H9 (cell line): ENCODE measurements around the gene GAR1. TPM values are rescaled to one million over a fixed set of nuclear protein-coding genes. Genes with fewer than 3 reads are reported as not detected.
"Not testable (repeated sequence)": the region's sequence is repeated elsewhere in the genome, so short reads cannot be mapped to it uniquely, and the experiment has no call there.

Experiments used
- DNase-seq: peaks from one replicate; pipeline ENCODE4 v3.0.0-alpha.2; 2017
- H2AFZ ChIP-seq: one replicate; pipeline ENCODE4 v1.6.1; 2013; ENCODE audit warnings: mild to moderate bottlenecking, low read length, control low read depth, moderate library complexity
- H2AK5ac ChIP-seq: 2 replicates; pipeline ENCODE4 v1.6.1; 2013; ENCODE audit warnings: low read length, control low read depth, mixed read lengths; ENCODE audit not compliant: insufficient read length
- H2BK120ac ChIP-seq: one replicate; pipeline ENCODE4 v1.6.1; 2013; ENCODE audit warnings: low read depth, mild to moderate bottlenecking, low read length, control low read depth, inconsistent platforms; ENCODE audit not compliant: poor library complexity, severe bottlenecking
- H2BK12ac ChIP-seq: 2 replicates; pipeline ENCODE4 v1.6.1; 2013; ENCODE audit warnings: low read length, control low read depth, mixed read lengths, low read depth; ENCODE audit not compliant: insufficient read length
- H2BK15ac ChIP-seq: 2 replicates; pipeline ENCODE4 v1.6.1; 2013; ENCODE audit warnings: low read depth, low read length, control low read depth
- H2BK20ac ChIP-seq: one replicate; pipeline ENCODE4 v1.6.1; 2013; ENCODE audit warnings: low read depth, mild to moderate bottlenecking, low read length, control low read depth, inconsistent platforms; ENCODE audit not compliant: poor library complexity, severe bottlenecking
- H2BK5ac ChIP-seq: 2 replicates; pipeline ENCODE4 v1.6.1; 2013; ENCODE audit warnings: low read length, control low read depth, mixed read lengths; ENCODE audit not compliant: insufficient read length
- H3K14ac ChIP-seq: 2 replicates; pipeline ENCODE4 v1.6.1; 2013; ENCODE audit warnings: low read length, control low read depth; ENCODE audit not compliant: insufficient read depth
- H3K18ac ChIP-seq: 2 replicates; pipeline ENCODE4 v1.6.1; 2013; ENCODE audit warnings: low read depth, mild to moderate bottlenecking, mixed read lengths, low read length, control low read depth; ENCODE audit not compliant: insufficient read length
- H3K23ac ChIP-seq: 2 replicates; pipeline ENCODE4 v1.6.1; 2013; ENCODE audit warnings: low read length, control low read depth, mixed read lengths, low read depth; ENCODE audit not compliant: insufficient read length
- H3K23me2 ChIP-seq: 2 replicates; pipeline ENCODE4 v1.6.1; 2013; ENCODE audit warnings: low read depth, mild to moderate bottlenecking, mixed read lengths, low read length, control low read depth; ENCODE audit not compliant: insufficient read length, poor library complexity, severe bottlenecking
- H3K27ac ChIP-seq: 2 replicates; pipeline ENCODE4 v1.5.1; 2013; ENCODE audit warnings: low read length, control low read depth, mixed read lengths, low read depth; ENCODE audit not compliant: insufficient read length
- H3K27me3 ChIP-seq: 2 replicates; pipeline ENCODE4 v1.6.1; 2013; ENCODE audit warnings: low read length, control low read depth, inconsistent platforms; ENCODE audit not compliant: insufficient read depth
- H3K4ac ChIP-seq: 2 replicates; pipeline ENCODE4 v1.6.1; 2013; ENCODE audit warnings: low read depth, mild to moderate bottlenecking, control low read depth, inconsistent platforms, low read length, moderate library complexity
- H3K4me1 ChIP-seq: 2 replicates; pipeline ENCODE4 v1.6.1; 2013; ENCODE audit warnings: low read length, control low read depth, inconsistent platforms; ENCODE audit not compliant: insufficient read depth
- H3K4me2 ChIP-seq: 2 replicates; pipeline ENCODE4 v1.6.1; 2013; ENCODE audit warnings: low read length, control low read depth, mixed read lengths; ENCODE audit not compliant: insufficient read length, insufficient read depth
- H3K56ac ChIP-seq: 2 replicates; pipeline ENCODE4 v1.6.1; 2013; ENCODE audit warnings: low read depth, mild to moderate bottlenecking, mixed read lengths, low read length, control low read depth; ENCODE audit not compliant: insufficient read length
- H3K79me1 ChIP-seq: 2 replicates; pipeline ENCODE4 v1.6.1; 2013; ENCODE audit warnings: low read depth, mild to moderate bottlenecking, moderate library complexity, low read length, control low read depth, inconsistent platforms; ENCODE audit not compliant: insufficient read depth, poor library complexity, severe bottlenecking
- H3K79me2 ChIP-seq: 2 replicates; pipeline ENCODE4 v1.6.1; 2013; ENCODE audit warnings: low read length, control low read depth, inconsistent platforms; ENCODE audit not compliant: insufficient read depth
- H3K9ac ChIP-seq: 2 replicates; pipeline ENCODE4 v1.6.1; 2013; ENCODE audit warnings: low read length, control low read depth, mixed read lengths; ENCODE audit not compliant: insufficient read length; ENCODE audit errors: extremely low read depth
- H3K9me3 ChIP-seq: one replicate; pipeline ENCODE4 v1.6.1; 2013; ENCODE audit warnings: low read depth, low read length, inconsistent platforms; ENCODE audit not compliant: control insufficient read depth
- H3T11ph ChIP-seq: one replicate; pipeline ENCODE4 v1.6.1; 2013; ENCODE audit warnings: mild to moderate bottlenecking, low read length, control low read depth, inconsistent platforms
- H4K20me1 ChIP-seq: one replicate; pipeline ENCODE4 v1.6.1; 2013; ENCODE audit not compliant: control insufficient read depth, insufficient read length, insufficient read depth
- H4K5ac ChIP-seq: 2 replicates; pipeline ENCODE4 v1.6.1; 2013; ENCODE audit warnings: low read depth, mild to moderate bottlenecking, mixed read lengths, low read length, control low read depth; ENCODE audit not compliant: insufficient read length
- H4K8ac ChIP-seq: replicated peaks from 2 replicates; pipeline ENCODE4 v1.6.1; 2013; ENCODE audit warnings: low read length, control low read depth, mixed read lengths, low read depth; ENCODE audit not compliant: insufficient read length
- H4K91ac ChIP-seq: 2 replicates; pipeline ENCODE4 v1.6.1; 2013; ENCODE audit warnings: low read depth, mild to moderate bottlenecking, moderate library complexity, mixed read lengths, low read length, control low read depth; ENCODE audit not compliant: insufficient read length
- H3K27ac Mint-ChIP-seq, 3 experiments: 2 replicates in 2 of 3; 3 replicates in 1 of 3; pipeline ENCODE4 v1.8.0; 2020 to 2021; ENCODE audit warnings: mixed read lengths in 3 of 3, mild to moderate bottlenecking in 1 of 3, moderate library complexity in 1 of 3
- H3K27me3 Mint-ChIP-seq: 2 replicates; pipeline ENCODE4 v1.8.0; 2021; ENCODE audit warnings: low read depth, mild to moderate bottlenecking, moderate library complexity, mixed read lengths
- H3K36me3 Mint-ChIP-seq, 3 experiments: 2 replicates in 2 of 3; 3 replicates in 1 of 3; pipeline ENCODE4 v1.8.0; 2020 to 2021; ENCODE audit warnings: low read depth in 3 of 3, mixed read lengths in 3 of 3; ENCODE audit not compliant: insufficient read depth in 1 of 3
- H3K4me1 Mint-ChIP-seq, 2 experiments: 2 replicates each; pipeline ENCODE4 v1.8.0; 2020; ENCODE audit warnings: mixed read lengths in 2 of 2
- H3K4me3 Mint-ChIP-seq, 2 experiments: 2 replicates in 1 of 2; 3 replicates in 1 of 2; pipeline ENCODE4 v1.8.0; 2020 to 2021; ENCODE audit warnings: mild to moderate bottlenecking in 2 of 2, mixed read lengths in 2 of 2, moderate library complexity in 1 of 2
- H3K9me3 Mint-ChIP-seq, 2 experiments: 2 replicates in 1 of 2; 3 replicates in 1 of 2; pipeline ENCODE4 v1.8.0; 2020; ENCODE audit warnings: mild to moderate bottlenecking in 2 of 2, mixed read lengths in 2 of 2, moderate library complexity in 1 of 2
- CTCF ChIP-seq: fragments of 200-600 bp; sonication (generic); conservative IDR thresholded peaks from 3 replicates; pipeline ENCODE4 v1.8.0; 2021; ENCODE audit warnings: antibody characterized with exemption, mild to moderate bottlenecking
- WGBS: extraction: QIAGEN DNeasy Blood & Tissue Kit; methylation state at CpG from one replicate; pipeline ENCODE4 v1.1.7; 2013; ENCODE audit warnings: missing lambda C conversion rate, low lambda C conversion rate, mixed read lengths; ENCODE audit not compliant: insufficient read length; ENCODE audit errors: extremely low coverage; 5-methylcytosine and 5-hydroxymethylcytosine counted together
- long read RNA-seq: library from polyadenylated mRNA; unstranded; transcript quantifications from one replicate; pipeline ENCODE4 v2.0.0, GENCODE V29; 2020
- total RNA-seq: library from RNA; stranded (reverse); gene quantifications from 2 replicates; pipeline ENCODE4 v1.2.1, GENCODE V29; 2021

GAR1 gene
- 42.7 and 45.3 TPM in 2 replicates for total RNA-seq
- long read RNA-seq, transcript GAR1-201 (7 exons, 1,224 nt), result major isoform, 41 of 67 reads
- long read RNA-seq, transcript GAR1-202 (7 exons, 1,011 nt), result minor isoform, 8 of 67 reads
- long read RNA-seq, partial matches to known transcripts, result 3 of 67 reads
- long read RNA-seq, other reads (novel, unspliced or antisense), result 15 of 67 reads

- Histone ChIP-seq H2BK20ac (peak within 1 kb of the TSS; percentile 84), H3K56ac (no peak within 1 kb of the TSS), H4K91ac (no peak within 1 kb of the TSS), H3K9me3 (no peaks in the 10 kb centered on the region), H2BK15ac (no peak within 1 kb of the TSS), H3K9ac (peak within 1 kb of the TSS; percentile 82), H3K4me1 (peaks cover 2% of the 10 kb centered on the region; the same call in 1 of the 2 replicates), H3K23ac (no peak within 1 kb of the TSS), H3K27ac (peak within 1 kb of the TSS; percentile 2), H2BK120ac (peak within 1 kb of the TSS; percentile 71), H3K4me2 (peak within 1 kb of the TSS; percentile 74), H4K20me1 (no peaks in the 10 kb centered on the region), H3K4ac (0 out of 2 replicates have a peak within 1 kb of the TSS, but pooled peaks have one; percentile 52), H4K5ac (no peak within 1 kb of the TSS), H2AFZ (peak within 1 kb of the TSS; percentile 60), H3K79me2 (peaks cover 18% of the 10 kb centered on the region; the same call in 1 of the 2 replicates), H2AK5ac (no peak within 1 kb of the TSS), H3T11ph (no peak within 1 kb of the TSS), H3K23me2 (peaks cover 13% of the 10 kb centered on the region), H3K79me1 (peaks cover 3% of the 10 kb centered on the region), H3K27me3 (no peaks in the 10 kb centered on the region), H3K18ac (peak within 1 kb of the TSS; percentile 87), H2BK5ac (no peak within 1 kb of the TSS), H4K8ac (no peak within 1 kb of the TSS), H2BK12ac (no peak within 1 kb of the TSS), H3K14ac (peak within 1 kb of the TSS; percentile 79)
- peak within 1 kb of the TSS; percentile 98 to 99 (median 99) for H3K27ac Mint-ChIP-seq
- H3K27me3 Mint-ChIP-seq, result no peaks in the 10 kb centered on the region
- H3K4me3 Mint-ChIP-seq, result peak within 1 kb of the TSS; percentile 95 to 99
- no CpG with 5 or more reads among the region's 53 CpGs for WGBS
- no peak for TF ChIP-seq CTCF
- H3K36me3 Mint-ChIP-seq, result peaks cover 27 to 43% (median 35%) of the 10 kb centered on the region in 3 experiments
- DNase-seq, result peak; percentile 97
- peaks cover 22 to 31% of the 10 kb centered on the region in 2 experiments for H3K4me1 Mint-ChIP-seq
- H3K9me3 Mint-ChIP-seq, result peaks cover 0 to 2% of the 10 kb centered on the region in 2 experiments; a peak in 2 of 5 replicates
Observed at GRCh38 chr4:109815151-109816081, at the start of gene GAR1. Gene GAR1 (plus strand): TSS chr4:109815762. CDS start chr4:109816165, 403 bp downstream.

GRCh38 chr4:109782092-109782491, 33.5 kb upstream of the GAR1 start:
- H3K4me1 Mint-ChIP-seq, H3K9ac ChIP-seq, H4K91ac ChIP-seq, H3K18ac ChIP-seq, H3K23ac ChIP-seq, H3K27ac ChIP-seq, H3K4me2 ChIP-seq, H3K23me2 ChIP-seq, H3K79me2 ChIP-seq, H2BK5ac ChIP-seq, H3K27me3 Mint-ChIP-seq, H3K27me3 ChIP-seq, H3T11ph ChIP-seq, H3K9me3 ChIP-seq, H2BK120ac ChIP-seq, H3K4me3 Mint-ChIP-seq, H3K4me1 ChIP-seq, H4K20me1 ChIP-seq, H3K14ac ChIP-seq, H3K9me3 Mint-ChIP-seq, H3K36me3 Mint-ChIP-seq, H4K8ac ChIP-seq, H3K56ac ChIP-seq, H3K27ac Mint-ChIP-seq, H2AK5ac ChIP-seq, DNase-seq, H3K4ac ChIP-seq, H3K79me1 ChIP-seq, H2BK12ac ChIP-seq, H2BK15ac ChIP-seq, H2BK20ac ChIP-seq, H2AFZ ChIP-seq, H4K5ac ChIP-seq: not testable (repeated sequence)
- no CpG with 5 or more reads among the region's 2 CpGs for WGBS
